ENCODE data around the gene CEP43.

CEP43 gene

DNA sequence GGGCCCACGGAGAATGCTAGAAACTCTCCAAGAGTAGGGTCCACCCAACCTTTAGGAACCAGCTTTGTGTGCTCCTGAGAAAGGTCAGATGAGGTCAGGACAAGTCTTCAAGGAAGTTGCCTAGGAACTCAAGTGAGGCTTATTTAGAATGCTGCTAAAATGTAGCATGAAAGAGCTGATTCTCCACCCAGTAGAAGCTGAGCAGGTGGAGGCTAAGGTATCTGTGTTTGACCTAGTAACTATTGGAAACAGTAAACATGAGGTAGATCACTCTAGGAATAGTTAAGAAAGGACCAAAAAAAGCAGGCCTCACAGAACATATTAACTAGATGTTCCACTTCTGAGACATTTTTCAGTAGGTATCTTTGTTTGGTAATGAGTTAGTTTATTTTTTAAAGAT lies 13.9 kb downstream of the CEP43 start:
- no peak for DNase-seq (ENCODE audit: low read depth in 2 of 2)

DNA sequence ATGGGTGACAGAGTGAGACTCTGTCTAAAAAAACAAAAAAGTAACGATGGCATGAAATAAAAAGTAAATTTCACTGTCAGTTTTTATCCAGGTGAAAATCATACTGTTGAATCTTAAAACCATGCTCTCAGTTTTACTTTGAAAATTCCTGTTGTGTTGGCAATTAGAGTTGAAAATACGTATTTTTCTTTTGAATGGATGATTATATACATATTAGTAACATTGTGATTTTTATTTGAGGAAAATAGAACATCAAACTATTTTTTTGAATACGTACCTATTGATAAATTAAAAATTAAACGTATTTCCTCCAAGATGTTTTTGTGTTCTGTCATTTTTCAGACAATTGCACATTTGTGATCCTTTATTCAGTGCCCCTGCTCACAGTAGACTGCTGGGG lies 14.7 kb downstream of the CEP43 start:
- DNase-seq (ENCODE audit: low read depth in 2 of 2), result no peak

DNA sequence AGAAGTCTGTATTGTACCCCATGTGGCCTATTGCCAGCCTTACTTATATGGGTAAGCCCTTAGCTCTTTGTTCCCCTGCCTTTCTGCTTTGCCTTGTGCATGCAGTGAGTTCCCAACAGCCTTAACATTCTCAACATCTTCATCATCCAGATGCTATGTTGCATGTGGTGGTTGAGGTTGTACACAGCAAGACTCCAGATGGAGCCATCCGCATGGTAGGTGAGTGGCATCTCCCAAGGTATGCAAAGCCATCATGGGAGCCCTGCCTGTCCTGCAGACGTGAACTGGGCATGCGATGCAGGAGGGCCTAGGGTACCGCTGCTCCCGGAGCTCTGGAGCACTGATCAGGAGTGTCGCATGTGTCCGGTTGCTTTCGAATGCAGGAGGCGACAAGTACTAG lies 16.1 kb downstream of the CEP43 start:
- DNase-seq (ENCODE audit: low read depth in 2 of 2), result no peak

DNA sequence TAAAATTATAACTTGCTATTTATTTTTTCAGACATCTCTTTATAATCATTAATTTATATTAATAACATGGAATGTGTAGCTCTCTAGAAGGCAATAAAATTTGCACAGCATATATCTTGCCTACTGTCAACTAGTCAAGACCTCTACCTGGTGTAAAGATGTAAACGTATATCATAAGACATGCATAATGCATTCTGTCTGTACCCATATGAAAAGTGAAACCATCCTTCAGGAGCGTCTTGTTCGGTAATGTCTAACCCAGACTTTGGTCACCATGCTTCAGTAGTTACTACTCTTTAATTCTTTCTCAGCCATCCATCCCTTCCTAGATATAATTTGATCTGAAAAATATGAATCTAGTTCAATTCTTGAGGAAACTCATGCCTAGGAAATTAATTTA lies 21.0 kb downstream of the CEP43 start:
- DNase-seq (ENCODE audit: low read depth in 2 of 2), result no peak

DNA sequence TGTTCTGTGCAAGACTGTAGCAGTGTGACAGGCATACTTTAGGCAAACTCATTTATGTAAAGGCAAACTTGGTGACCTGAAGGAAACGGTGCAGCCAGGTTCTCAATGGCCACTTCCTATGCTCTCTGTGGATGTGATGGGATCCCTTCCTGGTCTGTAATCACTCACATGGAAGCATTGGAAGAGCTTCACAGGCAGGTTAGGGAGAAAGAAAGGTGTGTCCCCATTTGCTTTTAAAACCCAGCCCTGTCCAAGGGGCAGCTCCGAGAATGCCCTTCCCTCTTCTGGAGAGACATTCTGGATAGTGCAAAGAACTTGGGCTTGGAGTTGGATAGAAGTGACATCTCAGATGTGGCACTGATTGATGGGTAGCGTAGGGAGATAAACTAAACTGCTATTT lies 28.1 kb downstream of the CEP43 start:
- no peak for DNase-seq (ENCODE audit: low read depth in 2 of 2)

DNA sequence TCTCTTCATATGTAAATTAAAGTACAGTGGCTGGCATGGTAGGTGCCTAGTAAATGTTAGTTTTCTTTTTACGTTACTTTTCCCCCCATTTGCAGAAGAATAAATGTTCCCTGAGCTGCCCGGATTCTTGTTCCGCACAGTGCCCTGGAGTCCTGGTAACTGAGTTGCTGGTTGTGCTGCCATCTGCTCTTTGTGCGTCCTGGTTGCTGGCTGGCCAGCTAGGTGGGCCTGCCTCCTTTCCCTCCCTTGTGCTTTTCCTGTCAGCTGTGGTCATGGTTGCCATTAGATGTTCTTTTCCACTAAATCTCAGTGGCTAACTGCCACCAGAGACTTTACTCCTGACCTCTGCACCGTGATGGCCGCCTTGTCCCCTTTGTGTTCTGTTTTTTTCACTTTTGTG lies 28.6 kb downstream of the CEP43 start:
- no peak for DNase-seq (ENCODE audit: low read depth in 2 of 2)

DNA sequence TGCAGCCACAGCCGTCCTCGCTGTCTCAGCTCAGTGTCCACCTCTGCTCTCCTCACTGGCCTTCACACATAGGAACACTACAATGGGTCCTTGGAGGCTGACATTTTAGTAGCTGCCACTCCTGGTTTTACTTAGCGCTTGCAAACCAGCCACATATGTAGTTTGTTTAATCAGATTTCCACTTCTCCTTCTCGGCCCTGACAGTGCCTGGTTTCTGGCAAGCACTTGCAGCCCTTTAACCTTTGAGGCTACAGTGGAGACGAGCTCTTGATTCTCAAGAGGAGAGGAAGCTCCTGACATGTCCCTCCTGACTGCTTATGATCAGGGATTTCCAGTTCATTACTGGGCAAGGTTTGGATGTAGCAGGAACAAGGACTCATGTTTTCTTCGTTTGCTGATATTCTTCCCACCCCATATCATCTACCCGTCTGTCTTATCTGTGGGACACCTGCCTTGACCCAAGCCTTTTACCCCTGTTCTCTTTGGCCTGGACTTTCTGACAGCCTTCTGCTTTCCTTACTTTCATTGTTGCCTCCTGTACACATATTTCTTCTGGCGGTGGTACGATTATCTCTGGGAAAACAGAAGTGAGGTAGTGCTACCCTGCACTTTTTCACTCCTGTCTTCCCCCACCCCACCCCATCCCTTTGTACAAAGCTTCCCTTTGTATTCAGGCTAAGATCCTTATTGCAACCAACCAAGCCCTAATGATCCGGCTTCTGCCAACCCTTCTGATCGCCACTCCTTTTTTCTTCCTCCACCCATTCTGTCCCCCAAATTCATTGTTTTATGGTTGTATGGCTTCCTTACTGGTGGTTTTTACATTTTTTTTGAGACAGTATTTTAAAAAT lies 31.2 kb downstream of the CEP43 start:
- no peak for DNase-seq (ENCODE audit: low read depth in 2 of 2)

DNA sequence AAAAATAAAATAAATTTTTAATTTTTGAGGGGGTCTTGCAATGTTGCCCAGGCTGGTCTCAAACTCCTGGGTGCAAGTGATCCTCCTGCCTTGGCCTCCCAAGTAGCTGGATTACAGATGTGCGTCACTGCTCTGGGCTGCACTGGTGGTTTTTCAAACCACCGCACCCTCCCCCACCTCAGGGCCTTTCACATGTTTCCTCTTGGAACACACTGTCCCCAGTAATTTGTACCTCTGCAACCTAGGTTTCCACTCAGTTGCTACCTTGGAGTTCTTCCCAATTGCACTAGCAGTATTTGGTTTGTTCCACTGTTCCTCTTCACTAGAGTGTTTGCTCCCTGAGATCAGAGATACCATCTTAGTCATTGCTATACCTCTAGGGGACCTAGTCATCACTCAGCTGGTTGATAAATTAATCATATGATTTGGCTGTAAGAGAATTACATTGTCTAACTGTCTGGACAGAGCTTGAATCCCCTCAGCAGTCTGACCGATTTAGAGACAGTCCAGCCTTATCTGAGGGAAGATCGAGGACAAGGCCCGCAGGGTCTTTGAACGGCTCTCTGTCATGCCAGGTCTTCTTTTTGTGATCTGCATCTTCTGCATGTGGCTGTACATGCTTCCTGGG lies 32.0 kb downstream of the CEP43 start:
- no peak for DNase-seq (ENCODE audit: low read depth in 2 of 2)

DNA sequence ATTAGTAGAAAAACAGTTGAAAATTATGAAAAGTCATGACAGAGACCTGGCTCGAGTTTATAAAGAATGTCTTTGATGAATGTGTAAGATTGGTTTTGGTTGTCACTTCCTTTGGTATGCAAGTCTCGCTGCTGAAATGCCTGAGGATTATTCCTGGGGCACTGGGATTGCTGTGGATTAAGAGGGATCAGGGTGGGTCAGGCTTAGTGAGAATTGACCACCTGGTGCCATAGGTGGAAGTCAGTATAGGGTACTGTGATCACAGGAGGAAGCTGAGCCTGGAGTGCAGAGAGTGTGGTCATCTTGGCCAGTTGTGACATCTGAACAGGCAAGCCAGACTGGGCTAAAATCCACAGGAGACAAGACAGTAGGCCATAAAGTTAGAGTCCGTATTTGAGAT lies 34.9 kb downstream of the CEP43 start:
- DNase-seq (ENCODE audit: low read depth in 2 of 2), result no peak

DNA sequence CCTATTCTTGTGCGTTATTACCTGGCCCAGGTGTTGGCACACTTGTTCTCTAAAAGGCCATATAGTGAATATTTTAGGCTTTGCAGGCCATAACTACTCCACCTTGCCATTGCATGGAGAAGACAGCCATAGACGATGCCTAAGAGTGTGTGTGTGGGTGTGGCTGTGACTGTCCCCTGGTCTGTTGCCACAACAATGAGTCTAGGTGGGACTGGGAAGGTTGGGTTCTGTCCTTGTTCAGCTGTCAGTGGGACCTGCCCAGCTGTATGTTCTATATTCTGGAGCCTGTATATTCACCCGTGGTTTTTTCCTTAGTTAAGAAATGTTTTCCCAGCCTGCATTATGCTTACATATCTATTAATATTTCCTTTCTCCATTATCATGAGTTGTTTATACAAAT lies 38.6 kb downstream of the CEP43 start:
- no peak for DNase-seq (ENCODE audit: low read depth in 2 of 2)

DNA sequence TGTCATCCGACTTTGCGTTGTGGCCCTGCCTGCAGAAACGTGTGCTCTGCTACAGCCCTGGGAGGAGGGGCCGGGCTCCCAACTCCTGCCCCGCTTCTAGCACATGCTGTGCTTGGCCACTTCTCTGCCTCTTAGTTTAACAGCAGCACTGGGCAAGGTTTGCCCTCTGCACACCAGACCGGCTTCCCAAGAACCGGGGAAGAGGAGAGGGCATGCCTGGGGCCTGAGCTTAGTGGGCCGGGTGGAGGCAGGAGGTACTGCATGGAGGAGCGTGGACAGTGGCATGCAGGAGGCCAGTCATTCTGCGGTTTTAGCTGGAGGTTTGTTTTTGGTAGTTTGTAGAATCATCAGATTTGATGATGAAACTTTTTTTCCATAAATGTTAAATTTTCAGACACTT lies 45.5 kb downstream of the CEP43 start:
- no peak for DNase-seq (ENCODE audit: low read depth in 2 of 2)

DNA sequence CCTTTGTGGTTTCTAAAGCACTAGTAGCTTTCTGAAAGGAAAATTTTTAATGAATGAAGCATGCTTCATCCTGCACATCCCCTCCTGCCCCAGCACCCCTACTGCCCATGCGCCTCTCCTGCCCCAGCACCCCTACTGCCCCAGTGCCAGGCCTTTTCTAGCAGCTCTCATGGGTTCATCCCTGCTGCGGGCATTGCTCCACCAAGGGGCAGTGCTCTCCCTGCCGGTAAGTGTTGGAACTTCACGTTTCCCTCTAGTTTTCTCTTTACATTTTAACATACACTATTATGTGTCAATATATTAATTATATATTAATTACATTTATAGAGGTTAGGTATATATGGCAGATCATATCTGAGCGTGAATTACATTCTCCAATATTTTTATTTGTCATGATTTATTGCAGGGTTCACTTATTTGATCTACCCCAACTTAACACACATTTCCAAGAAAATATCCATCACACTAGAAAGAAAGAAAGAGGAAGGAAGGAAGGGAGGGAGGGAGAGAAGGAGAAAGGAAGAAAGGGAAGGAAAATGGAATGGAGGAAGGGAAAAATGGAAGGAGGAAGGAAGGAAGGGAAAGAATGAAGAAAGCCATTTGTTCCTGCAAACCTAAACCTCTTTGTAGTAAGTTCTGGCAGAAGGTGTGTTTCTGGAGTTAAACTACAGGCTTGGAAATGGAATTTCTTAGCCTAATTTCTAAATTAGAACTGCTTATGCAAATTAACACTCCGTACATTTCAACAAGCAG lies 46.8 kb downstream of the CEP43 start:
- DNase-seq (ENCODE audit: low read depth in 2 of 2), result no peak

DNA sequence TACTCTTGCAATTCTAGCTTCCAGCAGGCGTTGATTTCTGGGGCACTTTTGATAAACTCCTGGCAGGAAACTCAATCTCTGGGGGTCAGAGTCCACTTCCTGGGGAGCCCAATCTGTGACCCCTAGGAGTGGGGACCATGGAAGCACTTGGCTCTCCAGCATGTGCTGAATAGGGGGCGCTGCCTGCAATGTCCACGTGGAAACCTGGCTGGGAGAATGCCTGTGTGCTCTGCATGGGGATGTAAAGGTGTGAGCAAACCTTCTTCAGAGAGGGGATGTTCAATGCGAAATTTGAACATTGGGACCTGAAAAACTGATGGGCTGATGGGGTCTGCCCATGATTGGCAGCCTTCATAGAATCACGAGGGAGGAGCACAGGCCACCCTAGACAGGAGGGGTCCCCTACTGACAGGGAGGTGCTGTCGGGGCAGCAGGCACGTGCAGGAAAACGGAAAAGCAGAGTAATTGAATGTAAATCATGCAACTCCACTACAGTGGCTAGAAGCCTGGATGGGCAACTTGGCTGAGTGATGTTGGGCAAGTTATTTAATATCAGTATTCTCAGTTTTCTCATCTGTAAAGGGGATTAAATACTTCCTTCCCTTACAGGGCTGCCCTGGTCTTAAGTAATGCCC lies 47.8 kb downstream of the CEP43 start:
- DNase-seq (ENCODE audit: low read depth in 2 of 2), result no peak

DNA sequence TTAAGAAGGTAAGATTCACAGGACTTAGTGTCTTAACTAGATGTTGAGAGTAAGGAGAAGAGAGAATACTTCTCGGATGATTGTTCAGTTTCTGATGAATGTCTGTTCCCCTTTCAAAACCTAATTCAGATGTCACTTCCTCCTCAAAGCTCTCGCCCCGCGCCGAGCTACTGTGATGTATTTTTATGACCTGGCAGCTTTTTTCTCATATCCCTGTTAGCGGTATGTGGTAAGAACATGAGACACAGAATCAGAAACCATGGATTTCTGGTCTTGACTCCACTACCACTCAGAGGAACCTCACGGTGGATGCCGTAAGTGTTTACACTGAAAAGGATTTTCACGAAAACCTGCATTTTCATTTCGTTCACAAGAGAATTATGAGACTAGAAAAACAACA lies 48.4 kb downstream of the CEP43 start:
- no peak for DNase-seq (ENCODE audit: low read depth in 2 of 2)
